MCF 10A (cell line): ENCODE data around the gene TMEM232. TPM values are rescaled to one million over a fixed set of nuclear protein-coding genes. Genes with fewer than 3 reads are reported as not detected.
"Not testable (repeated sequence)": the region's sequence is repeated elsewhere in the genome, so short reads cannot be mapped to it uniquely, and the experiment has no call there.

ENCODE experiments used
- BruUV-seq: library from RNA; stranded (reverse); fragments of 400-500 nt; replicated peaks from 2 replicates; lab custom pipeline; 2021; lab: Mats Ljungman, UMichigan
- CTCF ChIA-PET: fragments of 300-600 bp; sonication (Branson Sonifier 250); formaldehyde crosslinking; extraction: SDS; loops from one replicate; lab custom pipeline; 2021; ENCODE audit warnings: antibody characterized with exemption, inconsistent platforms; lab: Yijun Ruan, JAX
- POLR2A ChIA-PET: fragments of 300-600, 350-650 bp; sonication (Branson Sonifier 250); formaldehyde crosslinking; extraction: SDS; loops from one replicate; lab custom pipeline; 2020; ENCODE audit warnings: antibody characterized with exemption, inconsistent platforms; lab: Yijun Ruan, JAX
- DNase-seq: peaks from one replicate; pipeline ENCODE4 v3.0.0-alpha.2; 2018; ENCODE audit not compliant: unreplicated experiment
- H3K27ac Mint-ChIP-seq: one replicate; pipeline ENCODE4 v1.8.0; 2022; ENCODE audit warnings: mild to moderate bottlenecking, low read depth, mixed read lengths; ENCODE audit not compliant: unreplicated experiment
- H3K27me3 Mint-ChIP-seq: one replicate; pipeline ENCODE4 v1.8.0; 2022; ENCODE audit warnings: mixed read lengths; ENCODE audit not compliant: insufficient read depth, unreplicated experiment
- H3K36me3 Mint-ChIP-seq: one replicate; pipeline ENCODE4 v1.8.0; 2022; ENCODE audit warnings: mild to moderate bottlenecking, moderate library complexity, mixed read lengths; ENCODE audit not compliant: insufficient read depth, unreplicated experiment
- H3K4me1 Mint-ChIP-seq: one replicate; pipeline ENCODE4 v1.8.0; 2022; ENCODE audit warnings: mixed read lengths; ENCODE audit not compliant: insufficient read depth, unreplicated experiment
- H3K4me3 Mint-ChIP-seq: one replicate; pipeline ENCODE4 v1.8.0; 2022; ENCODE audit warnings: mild to moderate bottlenecking, moderate library complexity, mixed read lengths; ENCODE audit not compliant: unreplicated experiment
- H3K9me3 Mint-ChIP-seq: one replicate; pipeline ENCODE4 v1.8.0; 2022; ENCODE audit warnings: mixed read lengths; ENCODE audit not compliant: unreplicated experiment
- CTCF ChIP-seq: fragments of 200-600 bp; IDR thresholded peaks from one replicate; pipeline ENCODE4 v1.8.0; 2022; ENCODE audit warnings: antibody characterized with exemption, mild to moderate bottlenecking; ENCODE audit not compliant: unreplicated experiment
- intact Hi-C: fragments of 100-400 bp; cut with micrococcal nuclease; formaldehyde crosslinking; loops from 2 replicates; pipeline ENCODE4 v1.14.1; 2022
- total RNA-seq: library from RNA; stranded (reverse); gene quantifications from 2 replicates; pipeline ENCODE4 v1.2.3, GENCODE V29; 2022

TMEM232 gene
- total RNA-seq, 1 experiment from 2014 or later: 2.8 TPM

GRCh38 chr5:110734101-110734500 lies 7.6 kb upstream of the TMEM232 start:
- Mint-ChIP-seq H3K27me3 (no peaks in the 10 kb centered on the region), H3K4me1 (peaks cover 11% of the 10 kb centered on the region)
- POLR2A ChIA-PET: interaction anchor here (0.6 kb wide), 1 partner anchor 66 kb away, joined by 3 read pairs; no protein-coding TSS in a partner anchor

GRCh38 chr5:110731499-110731898 lies 5.0 kb upstream of the TMEM232 start:
- H3K27me3 Mint-ChIP-seq, H3K36me3 Mint-ChIP-seq, BruUV-seq, H3K4me1 Mint-ChIP-seq, intact Hi-C loops, POLR2A ChIA-PET, H3K9me3 Mint-ChIP-seq, H3K27ac Mint-ChIP-seq, H3K4me3 Mint-ChIP-seq, DNase-seq: not testable (repeated sequence)
- CTCF ChIA-PET: interaction anchor here (1.4 kb wide), 1 partner anchor 15 kb away, joined by 3 read pairs; no protein-coding TSS in a partner anchor

More at GRCh38 chr5:110734101-110734500, 7.6 kb upstream of the TMEM232 start:
- Mint-ChIP-seq H3K36me3 (no peaks in the 10 kb centered on the region), H3K9me3 (no peaks in the 10 kb centered on the region), H3K4me3 (no peak overlapping the region), H3K27ac (no peak overlapping the region)
- TF ChIP-seq CTCF: no peak
- CTCF ChIA-PET: no interaction called here
- no TSS peak for BruUV-seq
- DNase-seq: no peak
- intact Hi-C loops: no loop called here

- H3K4me3 Mint-ChIP-seq: peak overlapping the region; percentile 70
- ChIA-PET CTCF (no interaction called here), POLR2A (interaction anchor here (3.2 kb wide), 1 partner anchor 11 kb away, joined by 15 read pairs; the partner anchor contains the start of gene SLC25A46)
- no peaks in the 10 kb centered on the region for H3K27me3 Mint-ChIP-seq
- no peaks in the 10 kb centered on the region for H3K36me3 Mint-ChIP-seq
- no TSS peak for BruUV-seq
- no peaks in the 10 kb centered on the region for H3K9me3 Mint-ChIP-seq
- DNase-seq: no peak
- H3K27ac Mint-ChIP-seq: no peak overlapping the region
- TF ChIP-seq CTCF: no peak
- peaks cover 5% of the 10 kb centered on the region for H3K4me1 Mint-ChIP-seq
- intact Hi-C loops: no loop called here
These were observed 499 bp upstream of the TMEM232 start for GRCh38 chr5:110727025-110727314.

- no peak for TF ChIP-seq CTCF
- ChIA-PET POLR2A (no interaction called here), CTCF (no interaction called here)
- BruUV-seq: no TSS peak
- no peak for DNase-seq
- H3K36me3 Mint-ChIP-seq: no peaks in the 10 kb centered on the region
- H3K27ac Mint-ChIP-seq: no peak overlapping the region
- H3K4me3 Mint-ChIP-seq: no peak overlapping the region
- no peaks in the 10 kb centered on the region for H3K9me3 Mint-ChIP-seq
- no peaks in the 10 kb centered on the region for H3K27me3 Mint-ChIP-seq
- H3K4me1 Mint-ChIP-seq: peaks cover 5% of the 10 kb centered on the region
- intact Hi-C loops: loop anchor here (10.0 kb wide), 1 partner anchor 274 kb away; no protein-coding TSS in a partner anchor
These were observed 8.2 kb downstream of the TMEM232 start for GRCh38 chr5:110718311-110718710.
